ENCODE results near the gene MAPK9. TPM values are rescaled to one million over a fixed set of nuclear protein-coding genes. Genes with fewer than 3 reads are reported as not detected.
A peak's percentile ranks its signal among the peaks of the same experiment; 100 is the strongest.

MAPK9 gene
- total RNA-seq, 4 donors from 2014 or later: 17.6 to 21.8 (median 19.5) TPM

- H3K27ac ChIP-seq: peak overlapping the region; percentile 47
- TF ChIP-seq CTCF (IDR thresholded peaks at IDR 0.05): no peak
- peak in 2 of 3 donors; percentile 20 to 42 for TF ChIP-seq POLR2AphosphoS5 (IDR thresholded peaks at IDR 0.05)
- no peak for TF ChIP-seq EP300 (IDR thresholded peaks at IDR 0.05)
- TF ChIP-seq POLR2A (IDR thresholded peaks at IDR 0.05): peak in 1 of 2 donors; percentile 56
- H3K4me3 ChIP-seq: no peak overlapping the region
- WGBS: 62% methylated on average over 16 of the region's 16 CpGs
- peaks cover 13% of the 10 kb centered on the region for H3K4me1 ChIP-seq
- no peaks in the 10 kb centered on the region for H3K27me3 ChIP-seq
- H3K36me3 ChIP-seq: peaks cover 6% of the 10 kb centered on the region
- DNase-seq (ENCODE audit: low spot score in 2 of 2): peak; percentile 88 to 89
- H3K9me3 ChIP-seq: no peaks in the 10 kb centered on the region
These were observed 39.1 kb upstream of the MAPK9 start for GRCh38 chr5:180330810-180331646.

GRCh38 chr5:180330270-180330648, 38.4 kb upstream of the MAPK9 start:
- no peaks in the 10 kb centered on the region for H3K36me3 ChIP-seq
- TF ChIP-seq EP300 (IDR thresholded peaks at IDR 0.05) (no peak), CTCF (IDR thresholded peaks at IDR 0.05) (no peak), POLR2AphosphoS5 (IDR thresholded peaks at IDR 0.05) (no peak), POLR2A (IDR thresholded peaks at IDR 0.05) (no peak)
- no peaks in the 10 kb centered on the region for H3K9me3 ChIP-seq
- H3K4me3 ChIP-seq: no peak overlapping the region
- no peak for DNase-seq (ENCODE audit: low spot score in 2 of 2)
- H3K4me1 ChIP-seq: peaks cover 13% of the 10 kb centered on the region
- 69% methylated on average over 5 of the region's 5 CpGs for WGBS
- no peak overlapping the region for H3K27ac ChIP-seq
- H3K27me3 ChIP-seq: no peaks in the 10 kb centered on the region

GRCh38 chr5:180329606-180330269, 37.9 kb upstream of the MAPK9 start:
- H3K27ac ChIP-seq: no peak overlapping the region

GRCh38 chr5:180329138-180329435, 37.2 kb upstream of the MAPK9 start:
- 88% methylated on average over 7 of the region's 7 CpGs for WGBS
- no peak for DNase-seq (ENCODE audit: low spot score in 2 of 2)
- Histone ChIP-seq H3K27ac (no peak overlapping the region), H3K27me3 (no peaks in the 10 kb centered on the region), H3K4me1 (peaks cover 13% of the 10 kb centered on the region), H3K4me3 (no peak overlapping the region), H3K9me3 (no peaks in the 10 kb centered on the region), H3K36me3 (no peaks in the 10 kb centered on the region)
- TF ChIP-seq CTCF (IDR thresholded peaks at IDR 0.05): no peak
- no peak for TF ChIP-seq POLR2AphosphoS5 (IDR thresholded peaks at IDR 0.05)
- no peak for TF ChIP-seq POLR2A (IDR thresholded peaks at IDR 0.05)
- no peak for TF ChIP-seq EP300 (IDR thresholded peaks at IDR 0.05)

More at GRCh38 chr5:180329606-180330269, 37.9 kb upstream of the MAPK9 start:
- peaks cover 13% of the 10 kb centered on the region for H3K4me1 ChIP-seq
- H3K4me3 ChIP-seq: no peak overlapping the region
- no peaks in the 10 kb centered on the region for H3K36me3 ChIP-seq
- H3K27me3 ChIP-seq: no peaks in the 10 kb centered on the region
- no peaks in the 10 kb centered on the region for H3K9me3 ChIP-seq
- DNase-seq (ENCODE audit: low spot score in 2 of 2): no peak
- 83% methylated on average over 8 of the region's 8 CpGs for WGBS
- no peak for TF ChIP-seq EP300 (IDR thresholded peaks at IDR 0.05)
- no peak for TF ChIP-seq CTCF (IDR thresholded peaks at IDR 0.05)
- no peak for TF ChIP-seq POLR2AphosphoS5 (IDR thresholded peaks at IDR 0.05)
- TF ChIP-seq POLR2A (IDR thresholded peaks at IDR 0.05): no peak

Measured in suprapubic skin (tissue), 4 donors.